A549 (cell line): ENCODE measurements around the gene UFD1.

Source experiments
- EP300 ChIP-seq, 2 experiments: fragments of >200 bp; sonication (Bioruptor Twin); formaldehyde crosslinking; IDR thresholded peaks; 2 replicates in 1 of 2; 3 replicates in 1 of 2; pipeline ENCODE4 v1.6.1; 2016 to 2017
- RAD21 ChIP-seq, 2 experiments: fragments of >200 bp in 1 of 2; sonication (Bioruptor Twin) in 1 of 2; formaldehyde crosslinking in 1 of 2; IDR thresholded peaks in 1 of 2; conservative IDR thresholded peaks in 1 of 2; 2 replicates in 1 of 2; 3 replicates in 1 of 2; pipeline ENCODE4 v1.6.1; 2012 to 2018; ENCODE audit warnings: inconsistent platforms in 1 of 2
- RNF2 ChIP-seq: fragments of 200-600 bp; sonication (generic); IDR thresholded peaks from 2 replicates; pipeline ENCODE4 v1.6.1; 2016; ENCODE audit warnings: low read depth, mild to moderate bottlenecking, antibody characterized with exemption, moderate library complexity, borderline replicate concordance
- TF ChIP-seq, protein P1 (sequence below): fragments of >200 bp; sonication (Bioruptor Twin); formaldehyde crosslinking; IDR thresholded peaks from 3 replicates; pipeline ENCODE4 v1.5.1; 2016
- TF ChIP-seq, protein P2 (sequence below): IDR thresholded peaks from 2 replicates; pipeline ENCODE4 v1.6.1; 2012
- TF ChIP-seq, protein P3 (sequence below): IDR thresholded peaks from 2 replicates; pipeline ENCODE4 v1.6.1; 2012

DNA sequence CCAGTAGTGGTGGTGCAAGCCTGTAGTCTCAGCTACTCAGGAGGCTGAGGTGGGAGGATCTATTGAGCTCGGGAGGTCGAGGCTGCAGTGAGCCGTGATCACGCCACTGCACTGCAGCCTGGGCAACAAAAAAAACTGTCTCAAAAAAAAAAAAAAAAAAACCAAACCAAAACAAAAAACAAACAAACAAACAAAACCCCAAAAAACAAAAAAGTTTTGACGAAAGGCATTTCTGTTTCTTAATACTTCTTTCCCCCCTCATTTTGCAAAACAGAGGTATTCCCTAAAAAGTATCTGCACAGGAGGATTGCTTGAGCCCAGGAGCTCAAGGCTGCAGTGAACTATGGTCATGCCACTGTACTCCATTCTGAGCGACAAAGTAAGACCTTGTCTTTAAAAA is 58.7 kb downstream of the UFD1 start:
- TF ChIP-seq, protein P1, sequence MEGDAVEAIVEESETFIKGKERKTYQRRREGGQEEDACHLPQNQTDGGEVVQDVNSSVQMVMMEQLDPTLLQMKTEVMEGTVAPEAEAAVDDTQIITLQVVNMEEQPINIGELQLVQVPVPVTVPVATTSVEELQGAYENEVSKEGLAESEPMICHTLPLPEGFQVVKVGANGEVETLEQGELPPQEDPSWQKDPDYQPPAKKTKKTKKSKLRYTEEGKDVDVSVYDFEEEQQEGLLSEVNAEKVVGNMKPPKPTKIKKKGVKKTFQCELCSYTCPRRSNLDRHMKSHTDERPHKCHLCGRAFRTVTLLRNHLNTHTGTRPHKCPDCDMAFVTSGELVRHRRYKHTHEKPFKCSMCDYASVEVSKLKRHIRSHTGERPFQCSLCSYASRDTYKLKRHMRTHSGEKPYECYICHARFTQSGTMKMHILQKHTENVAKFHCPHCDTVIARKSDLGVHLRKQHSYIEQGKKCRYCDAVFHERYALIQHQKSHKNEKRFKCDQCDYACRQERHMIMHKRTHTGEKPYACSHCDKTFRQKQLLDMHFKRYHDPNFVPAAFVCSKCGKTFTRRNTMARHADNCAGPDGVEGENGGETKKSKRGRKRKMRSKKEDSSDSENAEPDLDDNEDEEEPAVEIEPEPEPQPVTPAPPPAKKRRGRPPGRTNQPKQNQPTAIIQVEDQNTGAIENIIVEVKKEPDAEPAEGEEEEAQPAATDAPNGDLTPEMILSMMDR, result no peak
- TF ChIP-seq RNF2 (no peak), EP300 (IDR thresholded peaks at IDR 0.05) (no peak), RAD21 (conservative IDR thresholded peaks at IDR 0.05 in 1 of 2, IDR thresholded peaks at IDR 0.05 in 1 of 2) (no peak)
- TF ChIP-seq, protein P2, sequence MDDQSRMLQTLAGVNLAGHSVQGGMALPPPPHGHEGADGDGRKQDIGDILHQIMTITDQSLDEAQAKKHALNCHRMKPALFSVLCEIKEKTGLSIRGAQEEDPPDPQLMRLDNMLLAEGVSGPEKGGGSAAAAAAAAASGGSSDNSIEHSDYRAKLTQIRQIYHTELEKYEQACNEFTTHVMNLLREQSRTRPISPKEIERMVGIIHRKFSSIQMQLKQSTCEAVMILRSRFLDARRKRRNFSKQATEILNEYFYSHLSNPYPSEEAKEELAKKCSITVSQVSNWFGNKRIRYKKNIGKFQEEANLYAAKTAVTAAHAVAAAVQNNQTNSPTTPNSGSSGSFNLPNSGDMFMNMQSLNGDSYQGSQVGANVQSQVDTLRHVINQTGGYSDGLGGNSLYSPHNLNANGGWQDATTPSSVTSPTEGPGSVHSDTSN, result no peak
- TF ChIP-seq, protein P3, sequence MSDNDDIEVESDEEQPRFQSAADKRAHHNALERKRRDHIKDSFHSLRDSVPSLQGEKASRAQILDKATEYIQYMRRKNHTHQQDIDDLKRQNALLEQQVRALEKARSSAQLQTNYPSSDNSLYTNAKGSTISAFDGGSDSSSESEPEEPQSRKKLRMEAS, result no peak
